ENCODE measurements around the gene UPF3A.
A peak's percentile ranks its signal among the peaks of the same experiment; 100 is the strongest.
"Not testable (repeated sequence)": the region's sequence is repeated elsewhere in the genome, so short reads cannot be mapped to it uniquely, and the experiment has no call there.

Gene UPF3A

GRCh38 chr13:114339857-114340534, 58.6 kb downstream of the UPF3A start:
- DNase-seq (ENCODE audit: low spot score): no peak

GRCh38 chr13:114341003-114341777, 59.8 kb downstream of the UPF3A start:
- TF ChIP-seq, protein P1, sequence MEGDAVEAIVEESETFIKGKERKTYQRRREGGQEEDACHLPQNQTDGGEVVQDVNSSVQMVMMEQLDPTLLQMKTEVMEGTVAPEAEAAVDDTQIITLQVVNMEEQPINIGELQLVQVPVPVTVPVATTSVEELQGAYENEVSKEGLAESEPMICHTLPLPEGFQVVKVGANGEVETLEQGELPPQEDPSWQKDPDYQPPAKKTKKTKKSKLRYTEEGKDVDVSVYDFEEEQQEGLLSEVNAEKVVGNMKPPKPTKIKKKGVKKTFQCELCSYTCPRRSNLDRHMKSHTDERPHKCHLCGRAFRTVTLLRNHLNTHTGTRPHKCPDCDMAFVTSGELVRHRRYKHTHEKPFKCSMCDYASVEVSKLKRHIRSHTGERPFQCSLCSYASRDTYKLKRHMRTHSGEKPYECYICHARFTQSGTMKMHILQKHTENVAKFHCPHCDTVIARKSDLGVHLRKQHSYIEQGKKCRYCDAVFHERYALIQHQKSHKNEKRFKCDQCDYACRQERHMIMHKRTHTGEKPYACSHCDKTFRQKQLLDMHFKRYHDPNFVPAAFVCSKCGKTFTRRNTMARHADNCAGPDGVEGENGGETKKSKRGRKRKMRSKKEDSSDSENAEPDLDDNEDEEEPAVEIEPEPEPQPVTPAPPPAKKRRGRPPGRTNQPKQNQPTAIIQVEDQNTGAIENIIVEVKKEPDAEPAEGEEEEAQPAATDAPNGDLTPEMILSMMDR (IDR thresholded peaks at IDR 0.05; ENCODE audit: extremely low read depth, missing control alignments): no peak
- no peak for DNase-seq (ENCODE audit: low spot score)

More at GRCh38 chr13:114339857-114340534, 58.6 kb downstream of the UPF3A start:
- TF ChIP-seq, protein P1 (IDR thresholded peaks at IDR 0.05; ENCODE audit: extremely low read depth, missing control alignments): peak; percentile 60

GRCh38 chr13:114347256-114347655, 65.9 kb downstream of the UPF3A start:
- DNase-seq (ENCODE audit: low spot score): not testable (repeated sequence)

- not testable (repeated sequence) for DNase-seq (ENCODE audit: low spot score)
Observed at GRCh38 chr13:114352763-114353162, 71.4 kb downstream of the UPF3A start.

DNA sequence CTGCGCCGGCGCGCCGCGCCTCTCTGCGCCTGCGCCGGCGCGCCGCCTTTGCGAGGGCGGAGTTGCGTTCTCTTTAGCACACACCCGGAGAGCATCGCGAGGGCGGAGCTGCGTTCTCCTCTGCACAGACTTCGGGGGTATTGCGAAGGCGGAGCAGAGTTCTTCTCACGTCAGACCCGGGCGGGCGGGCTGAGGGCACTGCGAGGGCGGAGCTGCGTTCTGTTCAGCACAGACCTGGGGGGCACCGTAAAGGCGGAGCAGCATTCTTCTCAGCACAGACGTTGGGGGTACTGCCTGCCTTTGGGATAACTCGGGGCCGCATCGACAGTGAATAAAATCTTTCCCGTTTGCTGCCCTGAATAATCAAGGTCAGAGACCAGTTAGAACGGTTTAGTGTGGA, 72.0 kb downstream of the UPF3A start:
- not testable (repeated sequence) for DNase-seq (ENCODE audit: low spot score)

All from GM20000 (cell line).